ENCODE measurements around the gene ALX1. TPM values are rescaled to one million over a fixed set of nuclear protein-coding genes. Genes with fewer than 3 reads are reported as not detected.

ALX1 gene
- total RNA-seq, 1 donor from 2014 or later, result 3.0 TPM

DNA sequence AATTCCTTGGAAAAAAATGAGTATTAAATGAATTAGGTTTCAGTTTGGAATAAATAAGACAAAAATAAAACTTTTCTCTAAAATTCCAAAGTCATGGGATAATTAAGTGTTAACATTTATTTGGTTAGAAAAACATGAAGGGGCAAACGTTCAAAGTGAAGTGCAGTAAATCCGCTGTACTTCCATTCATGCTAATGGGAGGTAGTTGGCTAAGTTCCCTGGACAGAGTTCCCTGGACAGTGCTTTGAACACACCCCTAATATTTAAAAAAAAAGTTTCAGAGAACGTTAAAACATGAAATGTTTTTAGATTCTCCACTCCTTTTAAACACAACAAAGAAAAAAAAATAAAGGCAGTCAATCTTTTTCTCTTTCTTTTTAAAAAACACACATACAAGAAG is 16.3 kb downstream of the ALX1 start:
- Mint-ChIP-seq H3K4me3 (ENCODE audit: unreplicated experiment) (no peak overlapping the region), H3K27me3 (ENCODE audit: unreplicated experiment) (peaks cover 15% of the 10 kb centered on the region), H3K36me3 (ENCODE audit: unreplicated experiment) (peaks cover 3% of the 10 kb centered on the region), H3K4me1 (ENCODE audit: unreplicated experiment) (no peaks in the 10 kb centered on the region), H3K27ac (ENCODE audit: unreplicated experiment) (no peak overlapping the region), H3K9me3 (ENCODE audit: unreplicated experiment) (no peaks in the 10 kb centered on the region)
- DNase-seq (ENCODE audit: extremely low spot score, unreplicated experiment), result no peak
- TF ChIP-seq, protein P1, sequence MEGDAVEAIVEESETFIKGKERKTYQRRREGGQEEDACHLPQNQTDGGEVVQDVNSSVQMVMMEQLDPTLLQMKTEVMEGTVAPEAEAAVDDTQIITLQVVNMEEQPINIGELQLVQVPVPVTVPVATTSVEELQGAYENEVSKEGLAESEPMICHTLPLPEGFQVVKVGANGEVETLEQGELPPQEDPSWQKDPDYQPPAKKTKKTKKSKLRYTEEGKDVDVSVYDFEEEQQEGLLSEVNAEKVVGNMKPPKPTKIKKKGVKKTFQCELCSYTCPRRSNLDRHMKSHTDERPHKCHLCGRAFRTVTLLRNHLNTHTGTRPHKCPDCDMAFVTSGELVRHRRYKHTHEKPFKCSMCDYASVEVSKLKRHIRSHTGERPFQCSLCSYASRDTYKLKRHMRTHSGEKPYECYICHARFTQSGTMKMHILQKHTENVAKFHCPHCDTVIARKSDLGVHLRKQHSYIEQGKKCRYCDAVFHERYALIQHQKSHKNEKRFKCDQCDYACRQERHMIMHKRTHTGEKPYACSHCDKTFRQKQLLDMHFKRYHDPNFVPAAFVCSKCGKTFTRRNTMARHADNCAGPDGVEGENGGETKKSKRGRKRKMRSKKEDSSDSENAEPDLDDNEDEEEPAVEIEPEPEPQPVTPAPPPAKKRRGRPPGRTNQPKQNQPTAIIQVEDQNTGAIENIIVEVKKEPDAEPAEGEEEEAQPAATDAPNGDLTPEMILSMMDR (IDR thresholded peaks at IDR 0.05), result no peak

DNA sequence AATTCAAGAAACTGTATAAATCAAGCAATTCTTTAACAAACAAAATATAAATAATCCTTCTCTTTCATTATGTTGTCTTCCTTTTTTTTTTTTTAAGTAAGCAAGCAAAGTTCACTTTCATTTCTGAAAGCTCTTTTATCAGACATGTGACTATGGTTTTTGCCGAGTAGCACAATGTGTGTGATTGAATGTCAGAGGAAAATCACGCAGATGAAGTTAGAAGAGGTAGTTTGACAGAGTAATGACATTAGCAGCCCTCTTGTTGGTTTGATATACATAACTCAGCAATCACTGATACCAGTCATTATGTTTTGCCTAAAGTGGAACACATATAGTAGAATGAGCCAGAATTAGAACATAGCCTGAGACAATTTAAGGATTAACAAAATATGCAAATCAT is 19.0 kb downstream of the ALX1 start:
- Mint-ChIP-seq H3K9me3 (ENCODE audit: unreplicated experiment) (no peaks in the 10 kb centered on the region), H3K27ac (ENCODE audit: unreplicated experiment) (no peak overlapping the region), H3K4me3 (ENCODE audit: unreplicated experiment) (no peak overlapping the region), H3K36me3 (ENCODE audit: unreplicated experiment) (no peaks in the 10 kb centered on the region), H3K4me1 (ENCODE audit: unreplicated experiment) (no peaks in the 10 kb centered on the region), H3K27me3 (ENCODE audit: unreplicated experiment) (peaks cover 18% of the 10 kb centered on the region)
- TF ChIP-seq, protein P1 (IDR thresholded peaks at IDR 0.05), result no peak
- DNase-seq (ENCODE audit: extremely low spot score, unreplicated experiment), result no peak

DNA sequence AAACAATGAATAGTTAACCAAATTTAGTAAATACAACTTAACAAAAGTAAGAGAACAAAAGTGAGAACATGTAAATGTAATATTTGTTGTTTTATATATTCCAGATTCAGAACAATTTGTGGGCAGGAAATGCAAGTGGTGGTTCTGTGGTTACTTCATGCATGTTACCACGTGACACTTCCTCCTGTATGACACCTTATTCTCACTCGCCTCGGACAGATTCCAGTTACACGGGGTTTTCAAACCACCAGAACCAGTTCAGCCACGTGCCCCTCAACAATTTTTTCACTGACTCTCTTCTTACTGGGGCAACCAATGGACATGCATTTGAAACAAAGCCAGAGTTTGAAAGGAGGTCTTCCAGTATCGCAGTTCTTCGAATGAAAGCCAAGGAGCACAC is 21.0 kb downstream of the ALX1 start:
- H3K27ac Mint-ChIP-seq (ENCODE audit: unreplicated experiment), result no peak overlapping the region
- H3K4me3 Mint-ChIP-seq (ENCODE audit: unreplicated experiment), result no peak overlapping the region
- H3K36me3 Mint-ChIP-seq (ENCODE audit: unreplicated experiment), result no peaks in the 10 kb centered on the region
- H3K9me3 Mint-ChIP-seq (ENCODE audit: unreplicated experiment), result no peaks in the 10 kb centered on the region
- no peaks in the 10 kb centered on the region for H3K4me1 Mint-ChIP-seq (ENCODE audit: unreplicated experiment)
- TF ChIP-seq, protein P1 (IDR thresholded peaks at IDR 0.05), result no peak
- no peak for DNase-seq (ENCODE audit: extremely low spot score, unreplicated experiment)
- H3K27me3 Mint-ChIP-seq (ENCODE audit: unreplicated experiment), result peaks cover 18% of the 10 kb centered on the region

DNA sequence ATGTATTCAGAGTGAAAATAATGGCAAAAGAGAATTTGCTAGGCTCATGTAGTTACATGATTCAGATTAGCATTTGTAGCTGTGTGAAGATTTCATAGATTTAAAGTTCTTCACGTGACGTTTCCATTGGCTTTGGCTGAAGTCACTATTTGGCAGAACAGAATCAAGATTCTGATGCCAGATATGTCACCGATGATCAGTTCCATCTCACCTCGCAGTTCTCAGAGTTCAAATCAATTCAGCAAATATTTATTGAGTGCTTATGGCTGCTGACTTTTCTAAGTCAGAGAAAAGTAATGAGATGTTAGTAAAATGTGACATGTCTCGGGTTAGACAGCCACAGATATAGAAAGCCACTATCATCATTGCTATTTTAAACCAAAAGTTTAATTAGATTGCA is 28.4 kb downstream of the ALX1 start:
- TF ChIP-seq, protein P1 (IDR thresholded peaks at IDR 0.05), result no peak
- Mint-ChIP-seq H3K36me3 (ENCODE audit: unreplicated experiment) (no peaks in the 10 kb centered on the region), H3K4me1 (ENCODE audit: unreplicated experiment) (no peaks in the 10 kb centered on the region), H3K4me3 (ENCODE audit: unreplicated experiment) (no peak overlapping the region), H3K9me3 (ENCODE audit: unreplicated experiment) (no peaks in the 10 kb centered on the region), H3K27me3 (ENCODE audit: unreplicated experiment) (peaks cover 10% of the 10 kb centered on the region), H3K27ac (ENCODE audit: unreplicated experiment) (no peak overlapping the region)
- no peak for DNase-seq (ENCODE audit: extremely low spot score, unreplicated experiment)

DNA sequence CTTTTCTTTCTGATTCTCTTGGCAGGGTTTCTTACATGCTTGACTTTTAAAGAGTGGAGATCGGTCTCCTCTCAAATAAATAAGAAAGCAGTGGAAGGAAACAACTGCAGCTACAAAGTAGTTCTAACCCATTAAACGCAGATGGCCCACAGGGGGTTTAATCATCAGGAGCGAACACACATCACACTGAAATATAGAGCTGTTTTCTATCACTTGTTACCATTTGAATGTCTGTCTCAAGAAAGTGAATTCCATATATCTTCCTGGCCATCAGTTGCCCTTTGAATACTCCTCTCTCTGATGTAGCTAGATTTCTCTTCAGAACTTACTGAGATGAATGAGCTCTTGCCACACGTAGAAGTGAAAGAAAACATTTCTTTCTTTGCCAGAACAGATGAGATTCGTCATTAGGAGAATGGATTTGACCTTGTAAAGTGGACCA is 29.1 kb downstream of the ALX1 start:
- peaks cover 10% of the 10 kb centered on the region for H3K27me3 Mint-ChIP-seq (ENCODE audit: unreplicated experiment)
- DNase-seq (ENCODE audit: extremely low spot score, unreplicated experiment), result no peak
- TF ChIP-seq, protein P1 (IDR thresholded peaks at IDR 0.05), result no peak
- no peaks in the 10 kb centered on the region for H3K9me3 Mint-ChIP-seq (ENCODE audit: unreplicated experiment)
- H3K36me3 Mint-ChIP-seq (ENCODE audit: unreplicated experiment), result no peaks in the 10 kb centered on the region
- no peak overlapping the region for H3K4me3 Mint-ChIP-seq (ENCODE audit: unreplicated experiment)
- no peaks in the 10 kb centered on the region for H3K4me1 Mint-ChIP-seq (ENCODE audit: unreplicated experiment)
- H3K27ac Mint-ChIP-seq (ENCODE audit: unreplicated experiment), result no peak overlapping the region

Measured in osteocyte (in vitro differentiated cells).